Stimulated activated CD4-positive, alpha-beta T cell treated with anti-CD3 and anti-CD28 coated beads, Interleukin-4, amount 100 ng/mL, for 48 hours (primary cell): ENCODE data around the gene GRK3.

Source experiments
- DNase-seq, 2 donors: peaks; one replicate each; pipeline ENCODE4 v3.0.0-alpha.2; 2020; ENCODE audit warnings: low read depth in 2 of 2

The GRK3 gene

GRCh38 chr22:25759825-25760231 is 195.4 kb downstream of the GRK3 start:
- DNase-seq = no peak

- DNase-seq = no peak
Observed at GRCh38 chr22:25760294-25760693, 195.8 kb downstream of the GRK3 start.

DNA sequence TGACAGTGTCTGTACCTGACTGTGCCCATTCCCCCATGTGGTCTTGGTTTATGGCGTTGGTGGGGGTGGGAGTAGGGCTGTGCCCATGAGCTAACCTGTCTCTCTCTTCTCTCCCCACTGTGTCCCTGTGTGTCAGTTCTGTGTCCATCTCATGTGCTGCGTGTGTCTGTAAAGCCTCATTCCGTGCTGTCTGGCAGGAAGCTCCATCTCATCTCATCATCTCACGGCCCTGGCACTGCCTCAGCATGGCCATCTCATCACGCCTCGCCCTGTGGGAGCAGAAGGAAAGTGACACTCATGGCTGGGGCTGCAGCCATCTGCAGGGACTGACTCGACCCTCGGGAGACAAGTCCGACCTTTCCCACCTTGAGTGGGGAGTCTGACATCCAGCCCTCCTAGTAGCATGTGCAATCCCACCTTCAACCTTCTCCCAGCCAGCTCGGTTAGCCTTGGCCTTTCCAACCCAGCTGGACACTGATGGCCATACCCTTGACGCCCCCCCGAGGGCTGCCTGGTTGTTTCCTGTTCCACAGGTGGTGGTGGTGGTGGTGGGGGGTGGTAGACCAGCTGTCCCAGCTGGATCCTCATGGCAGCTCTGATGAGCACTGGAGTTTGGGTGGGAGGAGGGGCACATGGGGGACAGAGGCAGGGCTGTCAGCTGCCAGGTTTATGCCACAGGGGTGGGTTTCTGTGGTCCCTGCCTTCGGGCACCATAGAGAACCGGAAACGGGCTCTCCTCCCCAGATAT is 196.5 kb downstream of the GRK3 start:
- DNase-seq = no peak

- DNase-seq = no peak
Observed at GRCh38 chr22:25762147-25762546, 197.7 kb downstream of the GRK3 start.

DNA sequence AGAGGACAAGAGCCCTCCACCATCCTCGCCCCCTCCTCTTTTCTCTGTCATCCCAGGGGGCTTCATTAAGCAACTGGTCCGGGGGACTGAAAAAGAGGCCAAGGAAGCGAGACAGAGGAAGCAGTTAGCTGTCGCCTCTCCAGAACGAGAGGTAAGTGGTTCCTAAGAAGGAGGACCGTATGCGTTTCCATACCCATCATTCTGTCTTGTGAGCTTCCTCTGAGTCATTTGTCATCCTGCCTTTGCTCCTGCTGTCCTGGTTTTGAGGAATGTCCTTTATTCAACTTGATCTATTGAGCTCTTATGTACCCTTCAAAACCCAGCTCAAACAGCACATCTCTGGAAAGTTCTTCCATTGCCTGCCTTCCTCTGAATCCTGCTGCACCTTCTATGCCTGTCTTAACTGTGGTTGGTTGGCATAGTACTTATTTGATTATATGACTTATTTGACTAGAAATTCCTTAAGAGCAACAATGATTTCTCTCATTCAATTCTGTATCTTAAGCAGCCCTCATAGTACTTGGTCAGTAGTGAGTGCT is 198.8 kb downstream of the GRK3 start:
- DNase-seq = no peak

DNA sequence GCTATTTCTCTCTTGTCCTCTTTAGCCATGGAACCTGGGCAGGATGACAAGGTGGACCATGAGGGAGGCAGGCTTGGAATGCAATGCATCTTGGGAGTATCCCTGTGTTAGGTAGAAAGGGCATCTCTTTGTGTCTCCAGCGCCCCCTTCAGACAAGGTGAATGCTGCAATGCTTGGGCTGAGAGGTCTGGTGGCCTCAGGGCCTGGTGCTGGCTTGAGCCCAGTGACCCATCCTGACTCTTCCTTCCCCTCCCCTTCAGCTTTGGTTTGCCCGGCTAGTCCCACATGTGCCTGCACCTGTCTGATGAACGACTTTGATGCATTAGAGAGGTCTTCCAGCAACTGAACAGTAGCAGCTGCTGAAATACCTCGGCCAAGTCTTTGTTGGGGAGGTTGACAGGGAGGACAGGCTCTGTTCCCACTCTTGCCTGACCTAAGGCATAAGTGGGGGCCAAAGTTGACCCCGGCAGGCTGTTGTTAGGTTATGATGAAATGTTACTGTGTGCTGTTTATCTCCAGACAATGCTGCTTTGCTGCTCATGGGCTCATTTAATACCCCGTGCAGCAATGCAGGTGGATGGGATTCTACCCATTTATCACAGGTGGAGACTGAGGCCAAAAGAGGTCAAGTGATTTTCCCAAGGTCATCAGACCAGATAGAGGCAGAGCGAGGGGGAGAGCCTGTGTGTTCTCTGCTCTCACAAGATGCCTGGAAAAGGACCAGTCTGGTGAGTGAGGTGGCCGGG is 200.0 kb downstream of the GRK3 start:
- no peak for DNase-seq

DNA sequence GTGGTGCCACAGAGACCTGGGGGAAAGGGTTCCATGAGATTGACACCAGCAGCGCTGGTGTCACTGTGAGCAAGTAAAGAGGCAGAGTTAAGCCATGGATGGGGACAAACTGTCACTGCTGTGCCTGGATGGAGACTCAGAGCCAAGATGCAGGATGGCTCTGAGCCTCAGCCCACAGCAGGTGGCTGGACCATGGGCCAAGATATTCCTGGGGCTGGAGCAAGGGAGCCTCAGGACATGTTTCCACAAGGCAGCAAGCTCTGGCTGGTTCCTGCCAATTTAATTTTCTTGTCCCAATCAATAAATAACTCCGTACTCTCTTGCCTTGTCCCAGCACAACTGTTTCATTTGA is 200.5 kb downstream of the GRK3 start:
- no peak for DNase-seq

- no peak for DNase-seq
Observed at GRCh38 chr22:25765801-25766200, 201.3 kb downstream of the GRK3 start.

DNA sequence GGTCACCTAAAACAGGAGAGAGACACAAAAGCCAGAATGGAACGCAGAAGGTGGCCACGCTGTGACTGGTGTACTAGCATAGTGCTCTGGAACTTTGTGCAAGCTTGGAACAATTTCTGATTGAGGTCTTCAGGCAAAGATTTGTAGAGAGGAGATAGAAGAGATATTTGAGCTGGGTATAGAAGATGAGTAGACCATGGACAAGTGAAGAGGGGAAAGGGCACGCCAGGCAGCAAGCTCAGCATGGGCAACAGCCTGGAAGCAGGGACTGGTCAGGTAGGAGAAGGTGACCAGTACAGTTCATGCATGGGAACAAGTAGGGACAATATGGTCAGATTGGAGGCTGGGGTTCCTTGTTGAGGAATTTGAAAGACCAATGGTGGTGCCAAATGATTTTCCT is 201.9 kb downstream of the GRK3 start:
- no peak for DNase-seq

DNA sequence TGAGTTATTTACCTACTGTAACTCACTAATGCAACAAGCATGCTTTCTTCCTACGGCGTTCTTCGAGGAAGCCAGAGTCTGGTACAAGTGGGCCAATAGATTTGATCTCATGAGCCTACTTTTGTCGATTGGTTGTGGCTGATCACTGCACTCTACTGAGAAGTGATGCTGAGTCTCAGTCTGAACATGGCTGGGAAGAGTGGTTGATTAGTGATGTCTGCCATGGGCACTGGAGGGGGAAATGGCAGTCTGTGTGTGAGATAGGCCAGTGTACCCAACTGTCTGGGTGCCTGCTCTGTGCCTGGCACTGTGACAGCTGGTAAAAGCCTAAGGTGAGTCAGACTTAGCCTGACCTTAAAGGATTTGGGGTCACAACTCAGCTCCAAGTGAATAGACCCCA is 205.9 kb downstream of the GRK3 start:
- DNase-seq = no peak

- DNase-seq = no peak
Observed at GRCh38 chr22:25772288-25772687, 207.8 kb downstream of the GRK3 start.

GRCh38 chr22:25774575-25775026 is 210.1 kb downstream of the GRK3 start:
- DNase-seq = no peak

- DNase-seq = no peak
Observed at GRCh38 chr22:25775531-25775930, 211.1 kb downstream of the GRK3 start.

DNA sequence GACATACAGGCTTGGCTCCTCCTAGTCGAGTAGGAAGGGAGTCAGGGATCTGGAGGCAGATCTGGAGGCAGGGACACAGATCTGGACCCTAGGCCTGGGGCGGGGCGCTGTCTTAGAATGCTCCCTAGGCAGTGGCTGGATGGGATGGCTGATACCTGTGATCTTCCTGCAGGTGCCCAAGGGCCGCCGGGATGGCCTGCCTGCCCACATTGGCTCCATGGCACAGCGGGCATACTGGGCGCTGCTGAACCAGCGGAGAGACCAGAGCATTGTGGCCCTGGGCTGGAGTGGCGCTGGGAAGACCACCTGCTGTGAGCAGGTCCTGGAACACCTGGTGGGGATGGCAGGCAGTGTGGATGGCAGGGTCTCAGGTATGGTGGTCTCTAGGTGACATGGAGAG is 212.9 kb downstream of the GRK3 start:
- no peak for DNase-seq

- no peak for DNase-seq
Observed at GRCh38 chr22:25777870-25778269, 213.4 kb downstream of the GRK3 start.
